Measurements from ENCODE around the gene USF1.

Gene USF1

GRCh38 chr1:161045736-161046604, at the start of gene USF1:
Gene USF1, minus strand, starts transcription at chr1:161045977. Its CDS starts 2,702 bp downstream, at chr1:161043275.
- peak; percentile 84 for DNase-seq (ENCODE audit: low read depth in 2 of 2)

- no peak for DNase-seq (ENCODE audit: low read depth in 2 of 2)
Measured at GRCh38 chr1:161095230-161095629, 49.5 kb upstream of the USF1 start.

- no peak for DNase-seq (ENCODE audit: low read depth in 2 of 2)
Measured at GRCh38 chr1:161094481-161094880, 48.7 kb upstream of the USF1 start.

GRCh38 chr1:161092621-161093028, 46.8 kb upstream of the USF1 start:
- DNase-seq (ENCODE audit: low read depth in 2 of 2): no peak

GRCh38 chr1:161091796-161092507, 46.2 kb upstream of the USF1 start:
- DNase-seq (ENCODE audit: low read depth in 2 of 2): no peak

GRCh38 chr1:161091093-161091492, 45.3 kb upstream of the USF1 start:
- no peak for DNase-seq (ENCODE audit: low read depth in 2 of 2)

- DNase-seq (ENCODE audit: low read depth in 2 of 2): no peak
Measured at GRCh38 chr1:161090617-161091016, 44.8 kb upstream of the USF1 start.

GRCh38 chr1:161089938-161090337, 44.2 kb upstream of the USF1 start:
- no peak for DNase-seq (ENCODE audit: low read depth in 2 of 2)

- no peak for DNase-seq (ENCODE audit: low read depth in 2 of 2)
Measured at GRCh38 chr1:161089251-161089924, 43.6 kb upstream of the USF1 start, which contains the start of gene NECTIN4. Gene NECTIN4, minus strand, starts transcription at chr1:161089558. Its CDS starts 262 bp downstream, at chr1:161089296.

- no peak for DNase-seq (ENCODE audit: low read depth in 2 of 2)
Measured at GRCh38 chr1:161088587-161089110, 42.9 kb upstream of the USF1 start.

- no peak for DNase-seq (ENCODE audit: low read depth in 2 of 2)
Measured at GRCh38 chr1:161086457-161086856, 40.7 kb upstream of the USF1 start.

GRCh38 chr1:161085165-161085564, 39.4 kb upstream of the USF1 start:
- DNase-seq (ENCODE audit: low read depth in 2 of 2): no peak

GRCh38 chr1:161084597-161084988, 38.8 kb upstream of the USF1 start:
- DNase-seq (ENCODE audit: low read depth in 2 of 2): no peak

- no peak for DNase-seq (ENCODE audit: low read depth in 2 of 2)
Measured at GRCh38 chr1:161083748-161084596, 38.2 kb upstream of the USF1 start.

GRCh38 chr1:161082996-161083747, 37.4 kb upstream of the USF1 start:
- DNase-seq (ENCODE audit: low read depth in 2 of 2): no peak

- DNase-seq (ENCODE audit: low read depth in 2 of 2): no peak
Measured at GRCh38 chr1:161082483-161082882, 36.7 kb upstream of the USF1 start.

GRCh38 chr1:161081519-161081918, 35.7 kb upstream of the USF1 start:
- no peak for DNase-seq (ENCODE audit: low read depth in 2 of 2)

- DNase-seq (ENCODE audit: low read depth in 2 of 2): no peak
Measured at GRCh38 chr1:161080441-161081405, 34.9 kb upstream of the USF1 start.

- DNase-seq (ENCODE audit: low read depth in 2 of 2): no peak
Measured at GRCh38 chr1:161079436-161080110, 33.8 kb upstream of the USF1 start.
